HepG2 (cell line): ENCODE results near the gene PCNX4.

ENCODE experiments used
- BRCA1 ChIP-seq: sonication (generic); formaldehyde crosslinking; IDR thresholded peaks from 2 replicates; pipeline ENCODE4 v1.4.0; 2020; ENCODE audit warnings: missing genetic modification reagents
- CBFB ChIP-seq: sonication (generic); formaldehyde crosslinking; IDR thresholded peaks from 2 replicates; pipeline ENCODE4 v1.4.0; 2020; ENCODE audit warnings: missing genetic modification reagents
- FIP1L1 ChIP-seq: fragments of 200-400 bp; formaldehyde crosslinking; IDR thresholded peaks from 2 replicates; pipeline ENCODE4 v1.6.1; 2018; ENCODE audit warnings: low read depth, mild to moderate bottlenecking, low read length, moderate library complexity, borderline replicate concordance; ENCODE audit not compliant: insufficient read depth
- MYC ChIP-seq: sonication (generic); formaldehyde crosslinking; IDR thresholded peaks from 2 replicates; pipeline ENCODE4 v1.9.0; 2021; ENCODE audit warnings: missing genetic modification reagents, borderline replicate concordance
- RBM39 ChIP-seq: fragments of 200-400 bp; formaldehyde crosslinking; IDR thresholded peaks from one replicate; pipeline ENCODE4 v1.6.1; 2018; ENCODE audit warnings: antibody characterized with exemption, mild to moderate bottlenecking, low read depth, low read length; ENCODE audit not compliant: poor library complexity, severe bottlenecking
- SMAD1 ChIP-seq: sonication (generic); formaldehyde crosslinking; IDR thresholded peaks from 2 replicates; pipeline ENCODE4 v1.4.0; 2020; ENCODE audit warnings: missing genetic modification reagents, low read depth, mild to moderate bottlenecking, borderline replicate concordance
- ZNF180 ChIP-seq: sonication (generic); formaldehyde crosslinking; IDR thresholded peaks from 2 replicates; pipeline ENCODE4 v1.4.0; 2020; ENCODE audit warnings: low read depth, missing genetic modification reagents, borderline replicate concordance
- ZNF576 ChIP-seq: sonication (generic); formaldehyde crosslinking; IDR thresholded peaks from 2 replicates; pipeline ENCODE4 v1.4.0; 2020; ENCODE audit warnings: mild to moderate bottlenecking, missing genetic modification reagents
- ZNF704 ChIP-seq: sonication (generic); formaldehyde crosslinking; IDR thresholded peaks from 2 replicates; pipeline ENCODE4 v1.8.1; 2023; ENCODE audit warnings: mild to moderate bottlenecking, inconsistent platforms, moderate library complexity, missing genetic modification reagents, borderline replicate concordance

- no peak for TF ChIP-seq ZNF576 (CRISPR knock-in tag)
- no peak for TF ChIP-seq BRCA1 (CRISPR knock-in tag)
- no peak for TF ChIP-seq RBM39
- TF ChIP-seq MYC (CRISPR knock-in tag), result no peak
- TF ChIP-seq CBFB (CRISPR knock-in tag), result no peak
- no peak for TF ChIP-seq ZNF704 (CRISPR knock-in tag)
- no peak for TF ChIP-seq ZNF180 (CRISPR knock-in tag)
- no peak for TF ChIP-seq SMAD1 (CRISPR knock-in tag)
- TF ChIP-seq FIP1L1, result no peak
Measured at GRCh38 chr14:60097974-60098373, 6.3 kb downstream of the PCNX4 start.
